ENCODE data around the gene DNM3. TPM values are rescaled to one million over a fixed set of nuclear protein-coding genes. Genes with fewer than 3 reads are reported as not detected.

The DNM3 gene
- polyA plus RNA-seq, 3 donors: 0.15 TPM; not detected in 2

DNA sequence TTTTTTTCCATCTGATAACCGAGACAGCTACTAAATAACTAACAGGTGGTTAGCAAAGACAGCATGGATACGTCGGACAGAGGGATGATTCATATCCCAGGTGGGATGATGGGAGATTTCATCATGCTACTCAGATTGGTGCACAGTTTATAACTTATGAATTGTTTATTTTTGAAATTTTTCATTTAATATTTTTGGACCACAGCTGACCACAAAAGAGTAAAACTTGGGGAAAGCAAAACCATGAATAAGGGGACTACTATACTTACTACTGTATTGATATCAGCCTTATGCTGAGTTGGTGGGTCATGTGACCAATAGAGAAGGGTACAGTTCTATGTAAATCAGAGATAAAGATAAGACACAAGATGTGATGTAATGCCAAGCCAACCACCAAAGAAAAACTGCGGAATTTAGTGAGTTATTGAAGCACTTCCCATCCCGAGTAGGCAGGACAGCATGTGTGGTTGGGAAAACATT lies 331.1 kb downstream of the DNM3 start:
- 100% methylated on average over 1 of the region's 5 CpGs for WGBS (ENCODE audit: insufficient coverage)

DNA sequence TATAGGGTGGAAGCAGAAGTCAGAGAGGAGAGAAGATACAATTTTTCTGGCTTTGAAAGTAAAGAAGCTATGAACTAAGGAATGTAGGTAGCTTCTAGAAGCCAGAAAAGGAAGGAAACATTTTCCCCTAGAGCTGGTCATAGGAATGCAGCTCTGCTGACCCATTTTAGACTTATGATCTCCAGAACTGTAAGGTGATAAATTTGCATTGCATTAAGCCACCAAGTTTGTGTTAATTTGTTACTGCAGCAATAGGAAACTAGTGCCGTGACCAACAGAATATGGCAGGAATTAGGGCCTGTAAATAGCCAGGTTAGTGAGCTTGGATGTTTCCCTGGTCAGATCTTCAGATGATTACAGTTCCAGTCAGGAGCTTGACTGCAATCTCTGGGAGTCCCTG lies 334.9 kb downstream of the DNM3 start:
- no peak overlapping the region for H3K27ac Mint-ChIP-seq
- H3K36me3 Mint-ChIP-seq: no peaks in the 10 kb centered on the region

More for the DNA sequence above, 331.1 kb downstream of the DNM3 start:
- intact Hi-C loops (cut with micrococcal nuclease): no loop called here
- H3K36me3 ChIP-seq (replicated peaks in 1 of 2; ENCODE audit: control insufficient read depth in 1 of 2, insufficient read depth in 2 of 2, low read length in 2 of 2): no peaks in the 10 kb centered on the region
- no peaks in the 10 kb centered on the region for H4K20me1 ChIP-seq (ENCODE audit: insufficient read depth, low read length)
- Mint-ChIP-seq H3K36me3 (no peaks in the 10 kb centered on the region), H3K4me1 (no peaks in the 10 kb centered on the region), H3K27me3 (ENCODE audit: low read depth in 3 of 3) (peaks cover 0 to 1% (median 0%) of the 10 kb centered on the region in 3 donors), H3K4me3 (no peak overlapping the region), H3K27ac (no peak overlapping the region), H3K9me3 (no peaks in the 10 kb centered on the region)
- no peaks in the 10 kb centered on the region for H3K9me3 ChIP-seq (replicated peaks in 1 of 2; ENCODE audit: control insufficient read depth in 1 of 2, insufficient read depth in 1 of 2, low read length in 2 of 2)
- no peak overlapping the region for H3K9ac ChIP-seq (ENCODE audit: insufficient read depth, low read length, poor library complexity, severe bottlenecking)
- no peak overlapping the region for H3K4me3 ChIP-seq (replicated peaks in 1 of 3; ENCODE audit: low read depth in 2 of 3, low read length in 3 of 3)
- DNase-seq: no peak
- H3K27me3 ChIP-seq (ENCODE audit: control insufficient read depth in 2 of 2, insufficient read depth in 2 of 2, low read length in 2 of 2): no peaks in the 10 kb centered on the region
- H3K4me2 ChIP-seq (replicated peaks; ENCODE audit: extremely low read depth, low read length, poor library complexity, severe bottlenecking): no peak overlapping the region
- H2AFZ ChIP-seq (ENCODE audit: insufficient read depth, low read depth, low read length, poor library complexity, severe bottlenecking): no peak overlapping the region
- H3K27ac ChIP-seq (ENCODE audit: low read depth in 1 of 2, low read length in 2 of 2): no peak overlapping the region
- TF ChIP-seq, protein P1, sequence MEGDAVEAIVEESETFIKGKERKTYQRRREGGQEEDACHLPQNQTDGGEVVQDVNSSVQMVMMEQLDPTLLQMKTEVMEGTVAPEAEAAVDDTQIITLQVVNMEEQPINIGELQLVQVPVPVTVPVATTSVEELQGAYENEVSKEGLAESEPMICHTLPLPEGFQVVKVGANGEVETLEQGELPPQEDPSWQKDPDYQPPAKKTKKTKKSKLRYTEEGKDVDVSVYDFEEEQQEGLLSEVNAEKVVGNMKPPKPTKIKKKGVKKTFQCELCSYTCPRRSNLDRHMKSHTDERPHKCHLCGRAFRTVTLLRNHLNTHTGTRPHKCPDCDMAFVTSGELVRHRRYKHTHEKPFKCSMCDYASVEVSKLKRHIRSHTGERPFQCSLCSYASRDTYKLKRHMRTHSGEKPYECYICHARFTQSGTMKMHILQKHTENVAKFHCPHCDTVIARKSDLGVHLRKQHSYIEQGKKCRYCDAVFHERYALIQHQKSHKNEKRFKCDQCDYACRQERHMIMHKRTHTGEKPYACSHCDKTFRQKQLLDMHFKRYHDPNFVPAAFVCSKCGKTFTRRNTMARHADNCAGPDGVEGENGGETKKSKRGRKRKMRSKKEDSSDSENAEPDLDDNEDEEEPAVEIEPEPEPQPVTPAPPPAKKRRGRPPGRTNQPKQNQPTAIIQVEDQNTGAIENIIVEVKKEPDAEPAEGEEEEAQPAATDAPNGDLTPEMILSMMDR (IDR thresholded peaks at IDR 0.05): no peak
- H3K4me1 ChIP-seq (ENCODE audit: control insufficient read depth in 1 of 2, insufficient read depth in 2 of 2, low read length in 2 of 2): no peaks in the 10 kb centered on the region
- H3K79me2 ChIP-seq (ENCODE audit: insufficient read depth, low read length): no peaks in the 10 kb centered on the region

More for the DNA sequence above, 334.9 kb downstream of the DNM3 start:
- H3K27me3 ChIP-seq (ENCODE audit: control insufficient read depth in 2 of 2, insufficient read depth in 2 of 2, low read length in 2 of 2): no peaks in the 10 kb centered on the region
- intact Hi-C loops (cut with micrococcal nuclease): no loop called here
- no peak for DNase-seq
- Mint-ChIP-seq H3K27me3 (ENCODE audit: low read depth in 3 of 3) (peaks cover 0 to 1% (median 0%) of the 10 kb centered on the region in 3 donors), H3K9me3 (no peaks in the 10 kb centered on the region), H3K4me1 (peaks cover 7% of the 10 kb centered on the region), H3K4me3 (no peak overlapping the region)
- H3K4me2 ChIP-seq (replicated peaks; ENCODE audit: extremely low read depth, low read length, poor library complexity, severe bottlenecking): no peak overlapping the region
- H2AFZ ChIP-seq (ENCODE audit: insufficient read depth, low read depth, low read length, poor library complexity, severe bottlenecking): no peak overlapping the region
- H4K20me1 ChIP-seq (ENCODE audit: insufficient read depth, low read length): no peaks in the 10 kb centered on the region
- H3K9me3 ChIP-seq (replicated peaks in 1 of 2; ENCODE audit: control insufficient read depth in 1 of 2, insufficient read depth in 1 of 2, low read length in 2 of 2): no peaks in the 10 kb centered on the region
- H3K36me3 ChIP-seq (replicated peaks in 1 of 2; ENCODE audit: control insufficient read depth in 1 of 2, insufficient read depth in 2 of 2, low read length in 2 of 2): no peaks in the 10 kb centered on the region
- no peak overlapping the region for H3K27ac ChIP-seq (ENCODE audit: low read depth in 1 of 2, low read length in 2 of 2)
- TF ChIP-seq, protein P1 (IDR thresholded peaks at IDR 0.05): no peak
- peaks cover 0 to 8% of the 10 kb centered on the region in 2 donors for H3K4me1 ChIP-seq (ENCODE audit: control insufficient read depth in 1 of 2, insufficient read depth in 2 of 2, low read length in 2 of 2)
- WGBS (ENCODE audit: insufficient coverage): 100% methylated on average over 1 of the region's 1 CpG
- H3K4me3 ChIP-seq (replicated peaks in 1 of 3; ENCODE audit: low read depth in 2 of 3, low read length in 3 of 3): no peak overlapping the region
- no peak overlapping the region for H3K9ac ChIP-seq (ENCODE audit: insufficient read depth, low read length, poor library complexity, severe bottlenecking)
- no peaks in the 10 kb centered on the region for H3K79me2 ChIP-seq (ENCODE audit: insufficient read depth, low read length)
